KMS-11 (cell line): Measurements from ENCODE around the gene GRAP2.

ENCODE experiments used
- H2AFZ ChIP-seq: fragments of 200-600 bp; sonication (generic); 2 replicates; pipeline ENCODE4 v1.6.1; 2016; ENCODE audit warnings: antibody characterized with exemption, mixed run types, low read depth
- H3K27ac ChIP-seq: fragments of 200-600 bp; sonication (generic); 2 replicates; pipeline ENCODE4 v1.6.1; 2016; ENCODE audit warnings: mild to moderate bottlenecking, mixed run types
- H3K27me3 ChIP-seq: fragments of 200-600 bp; sonication (generic); 2 replicates; pipeline ENCODE4 v1.6.1; 2017; ENCODE audit warnings: mild to moderate bottlenecking, low read depth, mixed run types, moderate library complexity; ENCODE audit not compliant: insufficient read depth
- H3K36me3 ChIP-seq: fragments of 200-600 bp; sonication (generic); 2 replicates; pipeline ENCODE4 v1.6.1; 2017; ENCODE audit warnings: mild to moderate bottlenecking, mixed run types; ENCODE audit not compliant: insufficient read depth
- H3K4me1 ChIP-seq: fragments of 200-600 bp; sonication (generic); 2 replicates; pipeline ENCODE4 v1.6.1; 2016; ENCODE audit warnings: mild to moderate bottlenecking, low read depth, mixed run types; ENCODE audit not compliant: poor library complexity, severe bottlenecking
- H3K4me2 ChIP-seq: fragments of 200-600 bp; sonication (generic); 2 replicates; pipeline ENCODE4 v1.7.0; 2016; ENCODE audit warnings: mild to moderate bottlenecking, mixed run types
- H3K4me3 ChIP-seq: fragments of 200-600 bp; sonication (generic); IDR thresholded peaks from 2 replicates; pipeline ENCODE4 v1.6.1; 2017; ENCODE audit warnings: low read depth, low read length, mixed read lengths; ENCODE audit not compliant: insufficient read depth
- H3K79me2 ChIP-seq: fragments of 200-600 bp; sonication (generic); 2 replicates; pipeline ENCODE4 v1.6.1; 2016; ENCODE audit warnings: low read depth, mixed run types; ENCODE audit not compliant: insufficient read depth
- H3K9ac ChIP-seq: fragments of 200-600 bp; sonication (generic); 2 replicates; pipeline ENCODE4 v1.6.1; 2016; ENCODE audit warnings: mild to moderate bottlenecking, mixed run types
- H4K20me1 ChIP-seq: fragments of 200-600 bp; sonication (generic); 2 replicates; pipeline ENCODE4 v1.6.1; 2016; ENCODE audit warnings: mild to moderate bottlenecking, mixed run types; ENCODE audit not compliant: insufficient read depth
- CTCF ChIP-seq: fragments of 200-600 bp; sonication (generic); conservative IDR thresholded peaks from 2 replicates; pipeline ENCODE4 v1.6.1; 2017; ENCODE audit warnings: low read depth, mild to moderate bottlenecking, antibody characterized with exemption, low read length, moderate library complexity, mixed read lengths

GRAP2 gene

GRCh38 chr22:39928536-39929520 is 27.9 kb downstream of the GRAP2 start:
- Histone ChIP-seq H2AFZ (no peak overlapping the region), H3K4me3 (no peak overlapping the region), H3K27ac (no peak overlapping the region), H3K36me3 (no peaks in the 10 kb centered on the region), H3K79me2 (no peaks in the 10 kb centered on the region), H3K4me2 (no peak overlapping the region), H4K20me1 (no peaks in the 10 kb centered on the region), H3K9ac (no peak overlapping the region), H3K4me1 (no peaks in the 10 kb centered on the region), H3K27me3 (no peaks in the 10 kb centered on the region)
- TF ChIP-seq CTCF, result no peak

- H3K4me3 ChIP-seq, result no peak overlapping the region
- no peaks in the 10 kb centered on the region; the same call in 1 of the 2 replicates for H3K27me3 ChIP-seq
Measured at GRCh38 chr22:39931251-39931650, 30.4 kb downstream of the GRAP2 start.

GRCh38 chr22:39932166-39932565 is 31.3 kb downstream of the GRAP2 start:
- Histone ChIP-seq H3K4me3 (no peak overlapping the region), H3K79me2 (no peaks in the 10 kb centered on the region), H3K27ac (no peak overlapping the region), H3K4me2 (no peak overlapping the region), H3K9ac (no peak overlapping the region), H3K27me3 (no peaks in the 10 kb centered on the region; the same call in 1 of the 2 replicates), H3K4me1 (no peaks in the 10 kb centered on the region), H3K36me3 (no peaks in the 10 kb centered on the region), H4K20me1 (no peaks in the 10 kb centered on the region), H2AFZ (no peak overlapping the region)
- TF ChIP-seq CTCF, result no peak

More at GRCh38 chr22:39931251-39931650, 30.4 kb downstream of the GRAP2 start:
- no peak for TF ChIP-seq CTCF
- Histone ChIP-seq H3K9ac (no peak overlapping the region), H3K79me2 (no peaks in the 10 kb centered on the region), H3K36me3 (no peaks in the 10 kb centered on the region), H4K20me1 (no peaks in the 10 kb centered on the region), H3K4me2 (no peak overlapping the region), H3K27ac (no peak overlapping the region), H2AFZ (no peak overlapping the region), H3K4me1 (no peaks in the 10 kb centered on the region)

GRCh38 chr22:39932918-39933649 is 32.2 kb downstream of the GRAP2 start:
- H3K4me2 ChIP-seq, result no peak overlapping the region
- no peak overlapping the region for H3K4me3 ChIP-seq
- H3K9ac ChIP-seq, result no peak overlapping the region
- H4K20me1 ChIP-seq, result no peaks in the 10 kb centered on the region
- no peaks in the 10 kb centered on the region for H3K79me2 ChIP-seq
- H3K4me1 ChIP-seq, result no peaks in the 10 kb centered on the region
- peak; percentile 78 for TF ChIP-seq CTCF
- no peaks in the 10 kb centered on the region; the same call in 1 of the 2 replicates for H3K27me3 ChIP-seq
- H3K27ac ChIP-seq, result no peak overlapping the region
- H2AFZ ChIP-seq, result no peak overlapping the region
- H3K36me3 ChIP-seq, result no peaks in the 10 kb centered on the region
